DND-41 (cell line): ENCODE data around the gene RPL41.

ENCODE experiments used
- EZH2 ChIP-seq: IDR thresholded peaks from 3 replicates; pipeline ENCODE4 v1.6.1; 2012; ENCODE audit warnings: borderline replicate concordance, low read depth, mild to moderate bottlenecking, moderate library complexity, low read length, inconsistent platforms; ENCODE audit not compliant: severe bottlenecking
- TF ChIP-seq, protein P1 (sequence below): IDR thresholded peaks from 2 replicates; pipeline ENCODE4 v1.5.1; 2012; ENCODE audit warnings: borderline replicate concordance, low read length, moderate library complexity, mild to moderate bottlenecking; ENCODE audit not compliant: poor library complexity, severe bottlenecking; ENCODE audit errors: extremely low read depth

DNA sequence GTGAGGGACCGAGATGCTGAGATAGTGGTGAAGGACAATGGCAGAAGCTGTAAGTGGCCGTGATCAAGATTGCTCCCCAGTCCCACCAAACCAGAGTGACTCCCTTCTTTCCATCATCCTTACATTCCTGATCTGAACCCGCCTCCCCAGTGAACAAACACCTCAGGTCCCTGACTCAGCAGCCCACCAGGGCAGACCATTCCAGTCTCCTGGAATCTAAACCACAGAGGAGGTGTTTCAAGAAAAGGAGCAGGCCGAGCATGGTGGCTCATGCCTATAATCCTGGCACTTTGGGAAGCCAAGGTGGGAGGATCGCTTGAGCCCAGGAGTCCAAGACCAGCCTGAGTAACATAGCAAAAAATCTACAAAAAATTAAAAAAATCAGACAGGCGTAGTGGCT lies 29.8 kb upstream of the RPL41 start:
- TF ChIP-seq, protein P1, sequence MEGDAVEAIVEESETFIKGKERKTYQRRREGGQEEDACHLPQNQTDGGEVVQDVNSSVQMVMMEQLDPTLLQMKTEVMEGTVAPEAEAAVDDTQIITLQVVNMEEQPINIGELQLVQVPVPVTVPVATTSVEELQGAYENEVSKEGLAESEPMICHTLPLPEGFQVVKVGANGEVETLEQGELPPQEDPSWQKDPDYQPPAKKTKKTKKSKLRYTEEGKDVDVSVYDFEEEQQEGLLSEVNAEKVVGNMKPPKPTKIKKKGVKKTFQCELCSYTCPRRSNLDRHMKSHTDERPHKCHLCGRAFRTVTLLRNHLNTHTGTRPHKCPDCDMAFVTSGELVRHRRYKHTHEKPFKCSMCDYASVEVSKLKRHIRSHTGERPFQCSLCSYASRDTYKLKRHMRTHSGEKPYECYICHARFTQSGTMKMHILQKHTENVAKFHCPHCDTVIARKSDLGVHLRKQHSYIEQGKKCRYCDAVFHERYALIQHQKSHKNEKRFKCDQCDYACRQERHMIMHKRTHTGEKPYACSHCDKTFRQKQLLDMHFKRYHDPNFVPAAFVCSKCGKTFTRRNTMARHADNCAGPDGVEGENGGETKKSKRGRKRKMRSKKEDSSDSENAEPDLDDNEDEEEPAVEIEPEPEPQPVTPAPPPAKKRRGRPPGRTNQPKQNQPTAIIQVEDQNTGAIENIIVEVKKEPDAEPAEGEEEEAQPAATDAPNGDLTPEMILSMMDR: no peak
- TF ChIP-seq EZH2: no peak
